Nephron (organoid): Measurements from ENCODE around the gene SLC31A2.

ENCODE experiments used
- H3K27ac Mint-ChIP-seq, 3 experiments: 2 replicates each; pipeline ENCODE4 v1.8.0; 2020; ENCODE audit warnings: mixed read lengths in 3 of 3, mild to moderate bottlenecking in 2 of 3, moderate library complexity in 1 of 3
- H3K27me3 Mint-ChIP-seq: 2 replicates; pipeline ENCODE4 v1.8.0; 2021; ENCODE audit warnings: low read depth, mild to moderate bottlenecking, moderate library complexity, mixed read lengths
- H3K36me3 Mint-ChIP-seq: 2 replicates; pipeline ENCODE4 v1.8.0; 2020; ENCODE audit warnings: low read depth, mixed read lengths
- H3K4me1 Mint-ChIP-seq: 2 replicates; pipeline ENCODE4 v1.8.0; 2020; ENCODE audit warnings: mixed read lengths
- H3K4me3 Mint-ChIP-seq, 3 experiments: 2 replicates each; pipeline ENCODE4 v1.8.0; 2020; ENCODE audit warnings: mild to moderate bottlenecking in 3 of 3, mixed read lengths in 3 of 3, moderate library complexity in 2 of 3
- H3K9me3 Mint-ChIP-seq: 2 replicates; pipeline ENCODE4 v1.8.0; 2020; ENCODE audit warnings: mixed read lengths
- CTCF ChIP-seq, 3 experiments: fragments of 200-600 bp; sonication (generic); IDR thresholded peaks; one replicate each; pipeline ENCODE4 v1.5.0; 2021; ENCODE audit warnings: antibody characterized with exemption in 3 of 3; ENCODE audit not compliant: unreplicated experiment in 3 of 3

Gene SLC31A2

GRCh38 chr9:113205861-113206260, 55.1 kb downstream of the SLC31A2 start:
- Mint-ChIP-seq H3K36me3 (peaks cover 67% of the 10 kb centered on the region), H3K4me1 (no peaks in the 10 kb centered on the region), H3K27me3 (no peaks in the 10 kb centered on the region)

GRCh38 chr9:113210815-113211214, 60.0 kb downstream of the SLC31A2 start:
- Mint-ChIP-seq H3K27me3 (no peaks in the 10 kb centered on the region), H3K4me1 (no peaks in the 10 kb centered on the region), H3K36me3 (peaks cover 49% of the 10 kb centered on the region), H3K4me3 (no peak overlapping the region), H3K9me3 (no peaks in the 10 kb centered on the region), H3K27ac (no peak overlapping the region)
- no peak for TF ChIP-seq CTCF (IDR thresholded peaks at IDR 0.05; ENCODE audit: unreplicated experiment in 3 of 3)

More at GRCh38 chr9:113205861-113206260, 55.1 kb downstream of the SLC31A2 start:
- TF ChIP-seq CTCF (IDR thresholded peaks at IDR 0.05; ENCODE audit: unreplicated experiment in 3 of 3), result no peak
- Mint-ChIP-seq H3K27ac (no peak overlapping the region), H3K9me3 (no peaks in the 10 kb centered on the region), H3K4me3 (no peak overlapping the region)
